ENCODE measurements around the gene CCDC146. TPM values are rescaled to one million over a fixed set of nuclear protein-coding genes. Genes with fewer than 3 reads are reported as not detected.
"Not testable (repeated sequence)": the region's sequence is repeated elsewhere in the genome, so short reads cannot be mapped to it uniquely, and the experiment has no call there.

Gene CCDC146
- total RNA-seq, 1 donor from 2014 or later: 5.6 TPM

DNA sequence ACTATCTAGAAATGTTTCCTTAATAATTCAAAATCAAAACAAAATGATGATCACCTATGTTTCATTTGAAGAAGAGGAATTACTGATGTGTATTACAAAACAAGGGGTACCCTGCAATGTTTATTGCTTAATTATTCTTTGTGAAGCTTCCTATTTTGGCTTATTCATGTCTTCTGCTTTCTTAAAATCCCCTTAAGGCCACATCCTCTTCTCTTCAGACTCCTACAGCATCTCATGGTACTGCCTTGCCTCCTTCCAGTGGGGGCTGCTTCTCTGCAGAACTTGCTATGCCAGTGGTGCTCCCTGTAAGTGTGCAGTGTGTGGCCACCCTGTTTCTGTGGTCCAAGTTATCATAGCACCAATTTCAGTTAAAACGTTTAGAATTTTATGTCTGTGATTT is 35.0 kb downstream of the CCDC146 start:
- H3K27me3 ChIP-seq (ENCODE audit: control insufficient read depth, insufficient read depth, low read length): no peaks in the 10 kb centered on the region
- no peak overlapping the region for H3K4me3 ChIP-seq (ENCODE audit: low read depth, low read length)
- no peak for DNase-seq (ENCODE audit: low read depth)
- TF ChIP-seq, protein P1, sequence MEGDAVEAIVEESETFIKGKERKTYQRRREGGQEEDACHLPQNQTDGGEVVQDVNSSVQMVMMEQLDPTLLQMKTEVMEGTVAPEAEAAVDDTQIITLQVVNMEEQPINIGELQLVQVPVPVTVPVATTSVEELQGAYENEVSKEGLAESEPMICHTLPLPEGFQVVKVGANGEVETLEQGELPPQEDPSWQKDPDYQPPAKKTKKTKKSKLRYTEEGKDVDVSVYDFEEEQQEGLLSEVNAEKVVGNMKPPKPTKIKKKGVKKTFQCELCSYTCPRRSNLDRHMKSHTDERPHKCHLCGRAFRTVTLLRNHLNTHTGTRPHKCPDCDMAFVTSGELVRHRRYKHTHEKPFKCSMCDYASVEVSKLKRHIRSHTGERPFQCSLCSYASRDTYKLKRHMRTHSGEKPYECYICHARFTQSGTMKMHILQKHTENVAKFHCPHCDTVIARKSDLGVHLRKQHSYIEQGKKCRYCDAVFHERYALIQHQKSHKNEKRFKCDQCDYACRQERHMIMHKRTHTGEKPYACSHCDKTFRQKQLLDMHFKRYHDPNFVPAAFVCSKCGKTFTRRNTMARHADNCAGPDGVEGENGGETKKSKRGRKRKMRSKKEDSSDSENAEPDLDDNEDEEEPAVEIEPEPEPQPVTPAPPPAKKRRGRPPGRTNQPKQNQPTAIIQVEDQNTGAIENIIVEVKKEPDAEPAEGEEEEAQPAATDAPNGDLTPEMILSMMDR (IDR thresholded peaks at IDR 0.05; ENCODE audit: insufficient read depth, low read length, poor library complexity, severe bottlenecking): no peak
- H3K36me3 ChIP-seq (ENCODE audit: control insufficient read depth, insufficient read depth, low read length): no peaks in the 10 kb centered on the region

DNA sequence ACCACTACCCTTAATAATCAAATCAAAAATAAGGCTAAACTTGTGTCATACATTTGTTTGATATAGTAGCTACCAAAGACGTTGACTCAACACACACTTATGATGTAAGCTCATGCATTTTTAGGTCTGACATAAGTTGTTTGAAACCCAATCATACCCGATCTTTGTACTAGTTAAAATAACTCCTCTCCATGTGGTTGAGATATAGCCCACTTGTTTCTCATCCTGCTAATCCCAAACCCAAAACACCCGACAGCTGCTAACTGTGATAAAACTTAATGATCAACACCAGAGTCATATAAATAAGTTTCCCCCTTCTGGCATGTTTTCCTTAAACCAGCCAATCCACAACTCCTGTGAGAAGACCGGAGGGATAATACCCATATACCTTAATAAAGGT is 48.7 kb downstream of the CCDC146 start:
- not testable (repeated sequence) for H3K36me3 ChIP-seq (ENCODE audit: control insufficient read depth, insufficient read depth, low read length); H3K27me3 ChIP-seq (ENCODE audit: control insufficient read depth, insufficient read depth, low read length); DNase-seq (ENCODE audit: low read depth); H3K4me3 ChIP-seq (ENCODE audit: low read depth, low read length)

DNA sequence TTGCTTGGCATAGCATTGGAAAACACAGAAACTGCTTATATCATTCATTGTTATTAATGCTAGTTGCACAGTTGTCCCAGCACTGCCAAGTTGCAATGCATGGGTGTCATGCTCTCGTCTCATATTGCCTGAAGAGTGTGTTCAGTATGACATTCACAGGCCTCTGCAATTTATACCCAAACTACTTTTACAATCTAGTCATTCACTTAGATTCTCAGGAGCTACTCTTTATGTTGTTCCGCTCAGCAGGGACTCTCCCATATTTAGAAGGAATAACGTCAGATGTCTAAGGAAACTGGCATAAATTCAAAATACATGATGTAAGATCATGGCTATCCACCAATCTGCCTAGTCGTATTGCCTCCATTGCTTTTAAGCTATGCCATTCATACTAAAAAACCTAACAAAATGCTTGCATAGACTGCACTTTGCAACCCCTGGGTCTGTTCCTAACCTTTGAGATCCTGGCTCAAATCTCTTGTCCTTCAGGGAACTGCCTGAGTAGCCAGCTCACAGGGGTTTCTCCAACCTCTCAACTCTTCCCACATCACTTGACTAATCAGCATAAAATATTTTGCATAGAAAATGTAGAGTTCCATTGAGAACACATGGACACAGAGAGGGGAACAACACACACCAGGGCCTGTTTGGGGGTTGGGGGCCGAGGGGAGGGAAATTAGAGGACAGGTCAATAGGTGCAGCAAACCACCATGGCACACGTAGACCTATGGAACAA is 50.2 kb downstream of the CCDC146 start:
- not testable (repeated sequence) for H3K4me3 ChIP-seq (ENCODE audit: low read depth, low read length); H3K27me3 ChIP-seq (ENCODE audit: control insufficient read depth, insufficient read depth, low read length); DNase-seq (ENCODE audit: low read depth); H3K36me3 ChIP-seq (ENCODE audit: control insufficient read depth, insufficient read depth, low read length)

DNA sequence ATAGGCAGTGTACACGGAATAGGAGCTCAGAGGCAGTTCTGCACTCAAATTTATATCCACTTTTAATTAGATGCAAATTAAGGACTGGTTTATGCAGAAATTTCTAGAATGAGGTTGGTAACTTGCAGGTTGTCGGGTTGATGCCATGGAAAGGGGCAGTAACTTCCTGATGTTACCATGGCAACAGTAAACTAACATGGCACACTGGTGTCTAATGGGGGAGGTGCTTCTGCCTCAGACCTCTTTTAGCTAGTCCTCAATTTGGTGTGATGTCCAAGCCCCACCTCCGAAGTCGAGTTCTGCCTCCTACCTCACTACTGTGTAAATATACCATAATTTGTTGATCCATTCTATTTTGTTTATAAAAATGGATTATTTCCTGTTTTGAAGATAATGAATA is 52.0 kb downstream of the CCDC146 start:
- H3K4me3 ChIP-seq (ENCODE audit: low read depth, low read length); H3K36me3 ChIP-seq (ENCODE audit: control insufficient read depth, insufficient read depth, low read length); DNase-seq (ENCODE audit: low read depth); H3K27me3 ChIP-seq (ENCODE audit: control insufficient read depth, insufficient read depth, low read length): not testable (repeated sequence)

DNA sequence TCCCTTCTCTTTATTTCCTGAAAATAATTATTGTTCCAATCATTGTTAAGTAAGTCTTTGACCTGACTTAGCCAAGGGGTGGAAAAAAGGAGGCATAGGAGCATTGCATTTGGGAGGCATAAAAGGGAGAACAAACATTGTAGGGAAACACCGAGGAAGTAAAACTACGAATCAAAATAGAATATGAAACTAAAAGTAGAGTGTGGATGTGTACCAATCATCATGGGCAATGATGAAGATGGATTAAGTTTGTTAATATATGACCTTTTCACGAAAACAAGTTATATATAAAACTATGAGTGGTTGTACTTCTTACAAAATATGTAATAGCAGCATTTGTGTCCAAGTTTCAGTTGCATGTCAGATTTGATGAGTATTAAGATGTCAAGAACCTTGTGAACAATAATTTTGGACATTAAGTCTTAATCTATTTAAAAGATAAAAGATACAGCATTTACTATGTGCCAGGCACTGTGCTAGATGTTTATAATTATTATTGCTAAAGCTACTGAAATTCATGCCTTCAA is 52.9 kb downstream of the CCDC146 start:
- not testable (repeated sequence) for DNase-seq (ENCODE audit: low read depth); H3K36me3 ChIP-seq (ENCODE audit: control insufficient read depth, insufficient read depth, low read length); H3K4me3 ChIP-seq (ENCODE audit: low read depth, low read length); H3K27me3 ChIP-seq (ENCODE audit: control insufficient read depth, insufficient read depth, low read length)

DNA sequence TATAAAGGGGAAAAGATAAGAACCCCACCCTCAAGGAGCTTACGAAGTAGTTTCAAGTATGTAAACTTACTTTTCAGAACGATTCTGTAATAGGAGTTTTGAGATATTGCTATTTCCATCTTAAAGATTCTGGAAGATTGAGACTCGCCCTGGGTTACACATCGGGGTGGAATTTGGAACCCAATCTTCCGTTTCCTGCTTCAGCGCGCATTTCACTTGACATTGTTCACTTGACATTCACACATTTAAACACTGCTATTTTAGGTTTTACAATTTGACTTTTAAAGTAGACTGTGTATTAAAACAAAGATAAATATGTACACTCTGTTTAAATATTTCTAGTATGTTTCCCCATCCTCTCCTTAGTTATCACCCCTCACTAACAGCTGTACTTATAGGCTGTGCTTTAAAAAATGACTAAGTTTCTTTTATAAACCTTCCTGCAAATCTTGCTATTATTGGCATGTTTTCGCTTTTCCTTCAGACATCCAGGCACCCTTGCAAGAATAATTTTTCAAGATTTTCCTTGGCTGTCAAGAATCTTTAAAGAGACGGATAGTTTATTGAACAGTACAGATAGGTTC is 55.0 kb downstream of the CCDC146 start:
- not testable (repeated sequence) for H3K36me3 ChIP-seq (ENCODE audit: control insufficient read depth, insufficient read depth, low read length); DNase-seq (ENCODE audit: low read depth); H3K27me3 ChIP-seq (ENCODE audit: control insufficient read depth, insufficient read depth, low read length); H3K4me3 ChIP-seq (ENCODE audit: low read depth, low read length)

DNA sequence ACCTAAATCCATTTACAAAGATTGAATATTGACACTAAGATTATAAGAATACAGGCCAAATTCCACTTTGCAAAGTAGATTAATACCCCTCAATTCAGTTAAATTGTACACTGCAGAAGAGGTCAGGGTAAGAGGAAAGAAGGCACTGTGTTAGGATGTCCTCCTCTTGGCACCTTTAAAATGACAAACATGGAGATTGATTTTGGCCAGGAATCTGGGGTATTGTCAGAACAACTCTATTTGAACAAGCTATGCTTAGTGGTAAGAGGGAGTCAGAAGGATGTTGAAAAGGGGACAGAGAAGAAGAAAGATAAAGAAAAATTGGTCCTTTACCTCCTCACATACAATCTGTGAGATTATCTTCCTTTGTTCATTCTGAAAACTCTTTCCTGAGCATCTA is 55.6 kb downstream of the CCDC146 start:
- not testable (repeated sequence) for H3K36me3 ChIP-seq (ENCODE audit: control insufficient read depth, insufficient read depth, low read length); H3K27me3 ChIP-seq (ENCODE audit: control insufficient read depth, insufficient read depth, low read length)

DNA sequence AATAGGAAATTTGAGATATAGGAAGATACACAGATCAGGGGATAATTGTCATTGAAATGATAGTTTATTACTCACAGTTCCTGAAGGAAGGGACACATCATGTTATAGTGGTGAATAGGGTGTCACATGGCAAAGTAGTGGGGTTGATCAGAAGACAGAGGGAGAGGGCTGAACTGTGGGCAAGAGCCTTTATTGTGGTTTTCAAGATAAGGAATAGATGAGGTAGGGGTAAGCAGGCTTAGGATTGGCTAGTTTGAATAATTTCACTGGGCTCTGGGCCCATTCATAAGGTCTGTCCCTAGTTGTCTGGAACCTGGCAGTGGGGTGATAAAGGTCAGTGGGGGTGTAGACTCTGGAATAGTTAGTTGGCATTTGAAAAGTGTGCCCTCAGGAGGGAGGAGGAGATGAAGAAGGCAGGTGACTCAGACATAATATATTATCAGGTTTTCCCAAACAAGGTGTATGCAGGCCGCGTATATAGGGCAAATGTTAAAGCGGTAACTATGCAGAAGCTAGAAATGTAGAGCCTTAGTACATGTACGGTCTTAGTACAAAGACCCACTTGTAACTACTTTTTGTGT is 58.7 kb downstream of the CCDC146 start:
- H3K4me3 ChIP-seq (ENCODE audit: low read depth, low read length): no peak overlapping the region

More for the DNA sequence above, 55.6 kb downstream of the CCDC146 start:
- not testable (repeated sequence) for DNase-seq (ENCODE audit: low read depth); H3K4me3 ChIP-seq (ENCODE audit: low read depth, low read length)

More for the DNA sequence above, 58.7 kb downstream of the CCDC146 start:
- Histone ChIP-seq H3K36me3 (ENCODE audit: control insufficient read depth, insufficient read depth, low read length) (no peaks in the 10 kb centered on the region), H3K27me3 (ENCODE audit: control insufficient read depth, insufficient read depth, low read length) (no peaks in the 10 kb centered on the region)
- no peak for DNase-seq (ENCODE audit: low read depth)
- TF ChIP-seq, protein P1 (IDR thresholded peaks at IDR 0.05; ENCODE audit: insufficient read depth, low read length, poor library complexity, severe bottlenecking): no peak
